Fibroblast of lung (primary cell): Measurements from ENCODE around the gene GPR156. TPM values are rescaled to one million over a fixed set of nuclear protein-coding genes. Genes with fewer than 3 reads are reported as not detected.

ENCODE experiments used
- DNase-seq, 2 donors: peaks; one replicate each; pipeline versions ENCODE4 v3.0.0 to v3.0.0-alpha.2; 2010; ENCODE audit warnings: low read depth in 2 of 2
- H2AFZ ChIP-seq: 2 replicates; pipeline ENCODE4 v1.5.1; 2012; ENCODE audit warnings: low read length, control low read depth, inconsistent platforms
- H3K27ac ChIP-seq: 2 replicates; pipeline ENCODE4 v1.5.1; 2011; ENCODE audit warnings: low read length, control low read depth; ENCODE audit not compliant: insufficient read depth
- H3K27me3 ChIP-seq: 2 replicates; pipeline ENCODE4 v1.5.1; 2011; ENCODE audit warnings: mild to moderate bottlenecking, low read length; ENCODE audit not compliant: control insufficient read depth, insufficient read depth
- H3K36me3 ChIP-seq: 2 replicates; pipeline ENCODE4 v1.5.1; 2011; ENCODE audit warnings: low read length; ENCODE audit not compliant: control insufficient read depth, insufficient read depth
- H3K4me1 ChIP-seq: 2 replicates; pipeline ENCODE4 v1.5.1; 2011; ENCODE audit warnings: low read length; ENCODE audit not compliant: control insufficient read depth, insufficient read depth; ENCODE audit errors: extremely low read depth
- H3K4me2 ChIP-seq: 2 replicates; pipeline ENCODE4 v1.5.1; 2011; ENCODE audit warnings: low read length, control low read depth; ENCODE audit not compliant: insufficient read depth; ENCODE audit errors: extremely low read depth
- H3K4me3 ChIP-seq, 4 experiments: fragments of 200-600 bp in 1 of 4; sonication (generic) in 1 of 4; replicated peaks in 1 of 4; 2 replicates each; pipeline ENCODE4 v1.5.1; 2011 to 2016; ENCODE audit warnings: low read length in 4 of 4, low read depth in 3 of 4, mild to moderate bottlenecking in 3 of 4, control low read depth in 2 of 4, inconsistent platforms in 1 of 4, mixed read lengths in 1 of 4; ENCODE audit not compliant: insufficient read depth in 1 of 4; ENCODE audit errors: control extremely low read depth in 1 of 4
- H3K79me2 ChIP-seq: 2 replicates; pipeline ENCODE4 v1.5.1; 2012; ENCODE audit warnings: mild to moderate bottlenecking, low read length, inconsistent platforms; ENCODE audit not compliant: control insufficient read depth, insufficient read depth
- H3K9ac ChIP-seq: 2 replicates; pipeline ENCODE4 v1.5.1; 2011; ENCODE audit warnings: mild to moderate bottlenecking, low read length, control low read depth; ENCODE audit not compliant: insufficient read depth
- H3K9me3 ChIP-seq: 2 replicates; pipeline ENCODE4 v1.5.1; 2012; ENCODE audit warnings: low read depth, low read length; ENCODE audit not compliant: control insufficient read depth, insufficient read depth
- H4K20me1 ChIP-seq: 2 replicates; pipeline ENCODE4 v1.5.1; 2011; ENCODE audit warnings: low read length; ENCODE audit not compliant: control insufficient read depth, insufficient read depth; ENCODE audit errors: extremely low read depth
- EZH2 ChIP-seq: IDR thresholded peaks from 2 replicates; pipeline ENCODE4 v1.5.1; 2012; ENCODE audit warnings: low read length, control low read depth, mild to moderate bottlenecking; ENCODE audit errors: missing control alignments
- polyA plus RNA-seq, 2 donors: library from polyadenylated mRNA; depleted of rRNA in 1 of 2; stranded (reverse) in 1 of 2; unstranded in 1 of 2; fragments of >200 nt; gene quantifications; 2 replicates each; pipeline ENCODE4 v1.2.1, GENCODE V29; 2011 to 2012; ENCODE audit warnings: missing spikeins in 1 of 2
- total RNA-seq: library from RNA; depleted of rRNA; stranded (reverse); fragments of >200 nt; gene quantifications from 2 replicates; pipeline ENCODE4 v1.2.1, GENCODE V29; 2014
- TF ChIP-seq, protein P1 (sequence below), 2 donors: IDR thresholded peaks in 1 of 2; conservative IDR thresholded peaks in 1 of 2; 1 replicate in 1 of 2; 2 replicates in 1 of 2; pipeline ENCODE4 v1.5.1; 2011 to 2012; ENCODE audit warnings: low read length in 2 of 2, control low read depth in 1 of 2, inconsistent platforms in 1 of 2, low read depth in 1 of 2, mild to moderate bottlenecking in 1 of 2

GPR156 gene
- total and polyA plus RNA-seq, 2 donors (not counting 1 experiment from before 2014, with no cell fraction given): 0.33 to 0.42 TPM

DNA sequence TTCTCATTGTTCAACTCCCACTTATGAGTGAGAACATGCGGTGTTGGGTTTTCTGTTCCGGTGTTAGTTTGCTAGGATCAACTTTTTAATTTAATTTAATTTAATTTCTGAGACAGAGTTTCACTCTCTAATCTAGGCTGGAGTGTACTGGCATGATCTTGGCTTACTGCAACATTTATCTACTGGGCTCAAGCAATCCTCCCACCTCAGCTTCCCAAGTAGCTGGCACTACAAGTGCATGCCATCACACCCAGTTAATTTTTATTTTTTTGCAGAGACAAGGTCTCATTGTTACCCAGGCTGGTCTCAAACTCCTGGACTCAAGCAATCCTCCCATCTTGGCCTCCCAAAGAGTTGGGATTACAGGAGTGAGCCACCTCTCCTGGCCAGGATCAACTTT lies 82.7 kb downstream of the GPR156 start:
- Histone ChIP-seq H3K4me1 (no peaks in the 10 kb centered on the region), H3K4me3 (no peak overlapping the region), H2AFZ (no peak overlapping the region), H3K36me3 (no peaks in the 10 kb centered on the region), H3K9ac (no peak overlapping the region), H3K27me3 (no peaks in the 10 kb centered on the region), H4K20me1 (no peaks in the 10 kb centered on the region), H3K27ac (no peak overlapping the region), H3K9me3 (no peaks in the 10 kb centered on the region), H3K4me2 (no peak overlapping the region), H3K79me2 (no peaks in the 10 kb centered on the region)
- DNase-seq: no peak
- TF ChIP-seq, protein P1, sequence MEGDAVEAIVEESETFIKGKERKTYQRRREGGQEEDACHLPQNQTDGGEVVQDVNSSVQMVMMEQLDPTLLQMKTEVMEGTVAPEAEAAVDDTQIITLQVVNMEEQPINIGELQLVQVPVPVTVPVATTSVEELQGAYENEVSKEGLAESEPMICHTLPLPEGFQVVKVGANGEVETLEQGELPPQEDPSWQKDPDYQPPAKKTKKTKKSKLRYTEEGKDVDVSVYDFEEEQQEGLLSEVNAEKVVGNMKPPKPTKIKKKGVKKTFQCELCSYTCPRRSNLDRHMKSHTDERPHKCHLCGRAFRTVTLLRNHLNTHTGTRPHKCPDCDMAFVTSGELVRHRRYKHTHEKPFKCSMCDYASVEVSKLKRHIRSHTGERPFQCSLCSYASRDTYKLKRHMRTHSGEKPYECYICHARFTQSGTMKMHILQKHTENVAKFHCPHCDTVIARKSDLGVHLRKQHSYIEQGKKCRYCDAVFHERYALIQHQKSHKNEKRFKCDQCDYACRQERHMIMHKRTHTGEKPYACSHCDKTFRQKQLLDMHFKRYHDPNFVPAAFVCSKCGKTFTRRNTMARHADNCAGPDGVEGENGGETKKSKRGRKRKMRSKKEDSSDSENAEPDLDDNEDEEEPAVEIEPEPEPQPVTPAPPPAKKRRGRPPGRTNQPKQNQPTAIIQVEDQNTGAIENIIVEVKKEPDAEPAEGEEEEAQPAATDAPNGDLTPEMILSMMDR (conservative IDR thresholded peaks at IDR 0.05 in 1 of 2, IDR thresholded peaks at IDR 0.05 in 1 of 2; ENCODE audit: low read depth in 1 of 2, low read length in 2 of 2): no peak

DNA sequence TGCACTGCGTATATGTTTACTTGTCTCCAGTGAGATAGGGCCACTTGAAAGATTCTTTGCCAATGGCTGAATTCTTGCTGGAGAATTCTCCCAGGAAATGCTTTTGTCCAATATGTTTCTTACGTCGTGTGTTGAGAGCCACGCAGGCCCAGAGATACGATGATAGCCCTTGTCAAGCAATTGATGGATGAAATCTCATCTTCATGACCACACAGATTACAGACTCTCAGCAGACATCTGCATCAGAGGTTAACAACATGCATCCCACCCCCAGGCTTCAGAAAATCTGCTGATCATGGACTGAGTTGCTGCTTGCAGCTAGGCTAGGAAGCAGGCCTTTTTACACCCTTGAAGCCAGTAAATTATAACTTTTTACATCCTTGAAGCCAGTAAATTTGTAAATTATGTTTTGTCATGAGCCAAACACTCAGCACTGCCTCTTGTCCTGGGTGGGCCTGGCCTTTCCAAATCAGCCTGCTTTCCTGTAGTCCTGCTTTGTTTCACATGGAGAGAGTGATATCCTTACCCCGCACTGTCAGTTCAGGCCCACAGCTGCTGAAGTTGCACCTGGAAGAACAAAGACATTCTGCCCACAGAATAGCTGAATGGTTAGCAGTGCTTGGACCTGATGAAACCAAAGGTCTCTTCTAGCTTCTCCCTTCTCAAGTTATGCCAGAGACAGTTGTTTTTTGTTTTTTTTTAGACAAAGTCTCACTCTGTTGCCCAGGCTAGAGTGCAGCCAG lies 84.4 kb downstream of the GPR156 start:
- H3K9ac ChIP-seq: no peak overlapping the region
- no peaks in the 10 kb centered on the region for H3K36me3 ChIP-seq
- no peak for DNase-seq
- H3K27ac ChIP-seq: no peak overlapping the region
- H3K4me2 ChIP-seq: no peak overlapping the region
- H3K4me1 ChIP-seq: no peaks in the 10 kb centered on the region
- no peaks in the 10 kb centered on the region for H4K20me1 ChIP-seq
- H3K4me3 ChIP-seq: no peak overlapping the region
- no peak overlapping the region for H2AFZ ChIP-seq
- H3K27me3 ChIP-seq: no peaks in the 10 kb centered on the region
- TF ChIP-seq, protein P1 (conservative IDR thresholded peaks at IDR 0.05 in 1 of 2, IDR thresholded peaks at IDR 0.05 in 1 of 2; ENCODE audit: low read depth in 1 of 2, low read length in 2 of 2): no peak
- no peaks in the 10 kb centered on the region for H3K79me2 ChIP-seq
- no peaks in the 10 kb centered on the region for H3K9me3 ChIP-seq

DNA sequence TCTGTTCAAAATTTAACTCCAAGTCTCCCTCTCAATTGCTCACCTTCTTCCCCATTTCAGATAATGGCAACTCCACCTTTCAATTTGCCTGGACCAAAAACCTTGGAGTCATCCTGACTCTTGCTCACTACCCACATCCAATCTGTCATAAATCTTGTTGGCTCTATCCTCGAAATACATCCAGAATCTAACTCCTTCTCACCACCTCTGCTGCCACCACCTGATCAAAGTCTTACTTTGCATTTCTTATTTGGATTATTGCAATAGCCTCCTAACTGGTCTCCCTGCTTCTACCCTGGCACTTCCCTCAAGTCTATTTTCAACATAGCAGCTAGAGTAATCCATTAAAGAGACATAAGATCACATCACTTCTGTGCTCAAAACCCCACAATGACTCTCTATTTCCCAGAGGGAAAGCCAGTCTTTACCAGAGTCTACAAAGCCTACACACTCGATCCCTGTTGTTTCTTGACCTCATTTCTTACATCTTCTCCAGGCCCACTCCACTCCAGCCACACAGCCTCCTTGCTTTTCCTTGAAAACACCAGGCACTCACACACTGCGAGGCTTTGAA lies 86.6 kb downstream of the GPR156 start:
- TF ChIP-seq EZH2: no peak
- TF ChIP-seq, protein P1 (conservative IDR thresholded peaks at IDR 0.05 in 1 of 2, IDR thresholded peaks at IDR 0.05 in 1 of 2; ENCODE audit: low read depth in 1 of 2, low read length in 2 of 2): peak; percentile 24 to 38
- Histone ChIP-seq H3K4me3 (no peak overlapping the region), H4K20me1 (no peaks in the 10 kb centered on the region), H3K79me2 (no peaks in the 10 kb centered on the region), H3K27me3 (no peaks in the 10 kb centered on the region), H3K36me3 (no peaks in the 10 kb centered on the region), H3K9me3 (no peaks in the 10 kb centered on the region), H3K27ac (no peak overlapping the region), H2AFZ (no peak overlapping the region), H3K4me1 (no peaks in the 10 kb centered on the region), H3K9ac (no peak overlapping the region), H3K4me2 (no peak overlapping the region)
- peak; percentile 51 to 55 for DNase-seq
